Endodermal cell (in vitro differentiated cells): ENCODE data around the gene KRTAP2-4. TPM values are rescaled to one million over a fixed set of nuclear protein-coding genes. Genes with fewer than 3 reads are reported as not detected.
"Not testable (repeated sequence)": the region's sequence is repeated elsewhere in the genome, so short reads cannot be mapped to it uniquely, and the experiment has no call there.

Experiments
- DNase-seq: peaks from one replicate; pipeline ENCODE4 v3.0.0-alpha.2; 2017
- H3K27ac ChIP-seq: 2 replicates; pipeline ENCODE4 v1.5.1; 2013; ENCODE audit warnings: mild to moderate bottlenecking, low read depth, low read length, moderate library complexity
- H3K27me3 ChIP-seq: 2 replicates; pipeline ENCODE4 v1.6.1; 2013; ENCODE audit warnings: mild to moderate bottlenecking, low read length, moderate library complexity; ENCODE audit not compliant: insufficient read depth, control insufficient read depth, poor library complexity, severe bottlenecking
- H3K36me3 ChIP-seq: 2 replicates; pipeline ENCODE4 v1.7.0; 2013; ENCODE audit warnings: mild to moderate bottlenecking, low read length, moderate library complexity; ENCODE audit not compliant: control insufficient read depth, insufficient read depth
- H3K4me1 ChIP-seq: one replicate; pipeline ENCODE4 v1.7.0; 2013; ENCODE audit warnings: low read length; ENCODE audit not compliant: control insufficient read depth, insufficient read depth
- H3K4me3 ChIP-seq: 2 replicates; pipeline ENCODE4 v1.5.1; 2013; ENCODE audit warnings: mild to moderate bottlenecking, low read length, moderate library complexity
- H3K9ac ChIP-seq: 2 replicates; pipeline ENCODE4 v1.6.1; 2013; ENCODE audit warnings: mild to moderate bottlenecking, low read length, moderate library complexity; ENCODE audit not compliant: poor library complexity, severe bottlenecking; ENCODE audit errors: extremely low read depth
- H3K9me3 ChIP-seq: 2 replicates; pipeline ENCODE4 v1.6.1; 2013; ENCODE audit warnings: mild to moderate bottlenecking, low read length, moderate library complexity; ENCODE audit not compliant: control insufficient read depth
- H3K27ac Mint-ChIP-seq: 2 replicates; pipeline ENCODE4 v1.8.0; 2020; ENCODE audit warnings: mixed read lengths
- H3K27me3 Mint-ChIP-seq: 2 replicates; pipeline ENCODE4 v1.8.0; 2021; ENCODE audit warnings: mild to moderate bottlenecking, mixed read lengths; ENCODE audit not compliant: insufficient read depth
- H3K36me3 Mint-ChIP-seq: 2 replicates; pipeline ENCODE4 v1.8.0; 2020; ENCODE audit warnings: low read depth, mixed read lengths
- H3K4me1 Mint-ChIP-seq: 2 replicates; pipeline ENCODE4 v1.8.0; 2020; ENCODE audit warnings: mixed read lengths
- H3K4me3 Mint-ChIP-seq: 2 replicates; pipeline ENCODE4 v1.8.0; 2020; ENCODE audit warnings: mild to moderate bottlenecking, moderate library complexity, mixed read lengths
- H3K9me3 Mint-ChIP-seq: 2 replicates; pipeline ENCODE4 v1.8.0; 2020; ENCODE audit warnings: mild to moderate bottlenecking, mixed read lengths
- CTCF ChIP-seq: fragments of 200-600 bp; sonication (generic); conservative IDR thresholded peaks from 2 replicates; pipeline ENCODE4 v1.5.0; 2021; ENCODE audit warnings: antibody characterized with exemption, mild to moderate bottlenecking
- WGBS, 2 experiments: methylation state at CpG; one replicate each; pipeline versions ENCODE4 v1.1.5 to v1.1.7; 2013; ENCODE audit warnings: missing lambda C conversion rate in 2 of 2, mixed read lengths in 1 of 2; ENCODE audit not compliant: insufficient coverage in 1 of 2, insufficient read length in 1 of 2; 5-methylcytosine and 5-hydroxymethylcytosine counted together
- total RNA-seq, 2 donors: library from RNA; stranded (reverse); fragmentation: NEBNext Ultra II Directional in 1 of 2; extraction: Animal tissue kit (Norgen Biotek cat#: 25700) in 1 of 2; gene quantifications; 2 replicates in 1 of 2; 3 replicates in 1 of 2; pipeline ENCODE4 v1.2.1, GENCODE V29; 2021

KRTAP2-4 gene
- total RNA-seq, 2 donors from 2014 or later: not detected

GRCh38 chr17:41071606-41072360, 6.1 kb upstream of the KRTAP2-4 start:
- Mint-ChIP-seq H3K27ac (no peak overlapping the region), H3K4me3 (no peak overlapping the region), H3K36me3 (no peaks in the 10 kb centered on the region), H3K4me1 (no peaks in the 10 kb centered on the region), H3K27me3 (peaks cover 3% of the 10 kb centered on the region), H3K9me3 (no peaks in the 10 kb centered on the region)
- Histone ChIP-seq H3K27me3 (no peaks in the 10 kb centered on the region), H3K27ac (no peak overlapping the region), H3K4me1 (no peaks in the 10 kb centered on the region), H3K9ac (no peak overlapping the region), H3K36me3 (no peaks in the 10 kb centered on the region), H3K4me3 (no peak overlapping the region), H3K9me3 (no peaks in the 10 kb centered on the region)
- no peak for TF ChIP-seq CTCF
- no peak for DNase-seq
- 92 to 96% methylated on average over 5 of the region's 5 CpGs for WGBS, 2 experiments

- Mint-ChIP-seq H3K4me3 (no peak overlapping the region), H3K4me1 (no peaks in the 10 kb centered on the region), H3K9me3 (no peaks in the 10 kb centered on the region), H3K27ac (no peak overlapping the region), H3K36me3 (no peaks in the 10 kb centered on the region), H3K27me3 (no peaks in the 10 kb centered on the region)
- DNase-seq: no peak
- no peaks in the 10 kb centered on the region for H3K4me1 ChIP-seq
- H3K4me3 ChIP-seq: no peak overlapping the region
- 88 to 89% methylated on average over 3 of the region's 3 CpGs for WGBS, 2 experiments
- no peak overlapping the region for H3K27ac ChIP-seq
- no peak overlapping the region for H3K9ac ChIP-seq
- TF ChIP-seq CTCF: no peak
- H3K9me3 ChIP-seq: no peaks in the 10 kb centered on the region
- H3K27me3 ChIP-seq: no peaks in the 10 kb centered on the region
- no peaks in the 10 kb centered on the region for H3K36me3 ChIP-seq
Measured at GRCh38 chr17:41069031-41069430, 3.4 kb upstream of the KRTAP2-4 start.

- TF ChIP-seq CTCF: no peak
- H3K9ac ChIP-seq: no peak overlapping the region
- no peak for DNase-seq
- no peak overlapping the region for H3K4me3 Mint-ChIP-seq
- no peak overlapping the region for H3K27ac Mint-ChIP-seq
- no peaks in the 10 kb centered on the region for H3K36me3 ChIP-seq
- H3K27me3 Mint-ChIP-seq: no peaks in the 10 kb centered on the region
- H3K27ac ChIP-seq: no peak overlapping the region
- no peaks in the 10 kb centered on the region for H3K36me3 Mint-ChIP-seq
- no peaks in the 10 kb centered on the region for H3K4me1 Mint-ChIP-seq
- H3K9me3 ChIP-seq: no peaks in the 10 kb centered on the region
- H3K4me3 ChIP-seq: no peak overlapping the region
- H3K9me3 Mint-ChIP-seq: no peaks in the 10 kb centered on the region
- H3K27me3 ChIP-seq: no peaks in the 10 kb centered on the region
- H3K4me1 ChIP-seq: no peaks in the 10 kb centered on the region
Measured at GRCh38 chr17:41067281-41067680, 1.6 kb upstream of the KRTAP2-4 start.

- H3K27ac ChIP-seq, H3K4me3 ChIP-seq, H3K36me3 Mint-ChIP-seq, H3K36me3 ChIP-seq, H3K9me3 ChIP-seq, H3K27me3 Mint-ChIP-seq, H3K27me3 ChIP-seq, H3K4me1 Mint-ChIP-seq, H3K9ac ChIP-seq, H3K27ac Mint-ChIP-seq, H3K9me3 Mint-ChIP-seq, DNase-seq, H3K4me1 ChIP-seq, H3K4me3 Mint-ChIP-seq: not testable (repeated sequence)
- 88 to 96% methylated on average over 3 to 4 of the region's 16 CpGs for WGBS, 2 experiments
Measured at GRCh38 chr17:41065016-41065689, 526 bp downstream of the KRTAP2-4 start.
